Measurements from ENCODE around the gene TBL1XR1.

TBL1XR1 gene

DNA sequence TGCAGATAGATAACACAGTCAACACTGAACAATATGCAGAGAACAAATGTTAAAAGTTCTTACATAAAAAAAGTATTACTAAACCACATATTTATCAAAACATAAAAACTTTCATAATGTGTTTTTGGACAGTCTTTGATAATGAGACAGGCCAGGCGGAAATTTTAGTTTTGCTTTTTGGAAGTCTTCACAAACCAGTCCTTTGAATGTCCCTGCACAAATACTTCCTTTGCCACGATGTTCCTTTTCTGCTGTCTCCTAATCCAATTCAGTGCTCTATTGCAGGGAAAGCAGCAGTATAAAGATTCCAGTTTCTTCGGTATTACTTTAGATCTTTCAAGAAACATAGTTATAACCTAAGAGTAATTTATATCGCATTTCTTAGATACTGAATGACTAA, 135.9 kb downstream of the TBL1XR1 start:
- Histone ChIP-seq H3K27me3 (replicated peaks) (no peaks in the 10 kb centered on the region), H3K27ac (no peak overlapping the region), H3K4me3 (ENCODE audit: low read depth, low read length) (no peak overlapping the region), H3K36me3 (replicated peaks) (no peaks in the 10 kb centered on the region)
- in situ Hi-C loops (cut with HindIII; ENCODE audit: low pct_ligation_motif_present, low sequenced_read_pairs), result no loop called here
- TF ChIP-seq, protein P1, sequence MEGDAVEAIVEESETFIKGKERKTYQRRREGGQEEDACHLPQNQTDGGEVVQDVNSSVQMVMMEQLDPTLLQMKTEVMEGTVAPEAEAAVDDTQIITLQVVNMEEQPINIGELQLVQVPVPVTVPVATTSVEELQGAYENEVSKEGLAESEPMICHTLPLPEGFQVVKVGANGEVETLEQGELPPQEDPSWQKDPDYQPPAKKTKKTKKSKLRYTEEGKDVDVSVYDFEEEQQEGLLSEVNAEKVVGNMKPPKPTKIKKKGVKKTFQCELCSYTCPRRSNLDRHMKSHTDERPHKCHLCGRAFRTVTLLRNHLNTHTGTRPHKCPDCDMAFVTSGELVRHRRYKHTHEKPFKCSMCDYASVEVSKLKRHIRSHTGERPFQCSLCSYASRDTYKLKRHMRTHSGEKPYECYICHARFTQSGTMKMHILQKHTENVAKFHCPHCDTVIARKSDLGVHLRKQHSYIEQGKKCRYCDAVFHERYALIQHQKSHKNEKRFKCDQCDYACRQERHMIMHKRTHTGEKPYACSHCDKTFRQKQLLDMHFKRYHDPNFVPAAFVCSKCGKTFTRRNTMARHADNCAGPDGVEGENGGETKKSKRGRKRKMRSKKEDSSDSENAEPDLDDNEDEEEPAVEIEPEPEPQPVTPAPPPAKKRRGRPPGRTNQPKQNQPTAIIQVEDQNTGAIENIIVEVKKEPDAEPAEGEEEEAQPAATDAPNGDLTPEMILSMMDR (IDR thresholded peaks at IDR 0.05; ENCODE audit: low read depth, low read length, missing control alignments), result no peak
- no peak for DNase-seq

DNA sequence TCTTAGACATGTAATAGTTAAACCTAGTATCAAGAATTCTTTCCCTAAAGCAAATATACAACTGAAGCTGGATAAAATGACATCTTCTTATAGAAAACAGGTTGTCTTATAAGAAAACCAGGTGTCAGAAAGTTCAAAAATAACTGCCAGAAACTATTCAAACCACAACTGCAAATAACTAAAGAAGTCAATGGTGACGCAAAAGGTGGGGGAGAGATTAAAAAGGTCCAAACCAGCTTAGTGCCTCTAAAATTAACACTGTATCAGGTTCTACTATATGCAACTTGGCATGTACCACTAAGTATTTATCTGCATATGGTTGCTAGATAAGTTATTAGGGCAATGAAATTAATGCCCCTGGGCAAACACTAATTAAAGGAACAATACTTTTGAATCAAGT, 136.8 kb downstream of the TBL1XR1 start:
- TF ChIP-seq, protein P1 (IDR thresholded peaks at IDR 0.05; ENCODE audit: low read depth, low read length, missing control alignments), result no peak
- no peak overlapping the region for H3K4me3 ChIP-seq (ENCODE audit: low read depth, low read length)
- no peaks in the 10 kb centered on the region for H3K36me3 ChIP-seq (replicated peaks)
- in situ Hi-C loops (cut with HindIII; ENCODE audit: low pct_ligation_motif_present, low sequenced_read_pairs), result no loop called here
- H3K27ac ChIP-seq, result no peak overlapping the region
- H3K27me3 ChIP-seq (replicated peaks), result no peaks in the 10 kb centered on the region
- DNase-seq, result no peak

DNA sequence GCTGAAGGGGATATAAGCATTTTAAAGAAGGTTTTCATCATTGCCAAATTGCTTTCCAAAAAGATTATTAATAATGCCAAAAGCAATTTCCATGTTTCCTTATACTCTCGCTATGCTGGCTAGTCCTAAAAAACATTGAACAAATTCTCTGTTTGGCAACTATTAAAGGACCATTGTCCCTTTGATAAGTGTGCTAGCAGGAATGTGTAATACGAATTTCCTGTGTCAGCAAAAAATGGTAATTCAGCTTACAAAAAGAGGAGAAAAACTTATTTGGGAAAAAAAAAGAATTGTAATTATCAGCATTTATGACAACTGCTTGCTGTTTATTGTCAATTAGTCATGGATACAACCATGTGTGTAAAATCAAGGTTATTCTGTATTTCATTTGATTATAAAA, 138.6 kb downstream of the TBL1XR1 start:
- TF ChIP-seq, protein P1 (IDR thresholded peaks at IDR 0.05; ENCODE audit: low read depth, low read length, missing control alignments), result no peak
- in situ Hi-C loops (cut with HindIII; ENCODE audit: low pct_ligation_motif_present, low sequenced_read_pairs), result no loop called here
- DNase-seq, result no peak
- Histone ChIP-seq H3K36me3 (replicated peaks) (peaks cover 1% of the 10 kb centered on the region), H3K4me3 (ENCODE audit: low read depth, low read length) (no peak overlapping the region), H3K27me3 (replicated peaks) (no peaks in the 10 kb centered on the region), H3K27ac (no peak overlapping the region)

DNA sequence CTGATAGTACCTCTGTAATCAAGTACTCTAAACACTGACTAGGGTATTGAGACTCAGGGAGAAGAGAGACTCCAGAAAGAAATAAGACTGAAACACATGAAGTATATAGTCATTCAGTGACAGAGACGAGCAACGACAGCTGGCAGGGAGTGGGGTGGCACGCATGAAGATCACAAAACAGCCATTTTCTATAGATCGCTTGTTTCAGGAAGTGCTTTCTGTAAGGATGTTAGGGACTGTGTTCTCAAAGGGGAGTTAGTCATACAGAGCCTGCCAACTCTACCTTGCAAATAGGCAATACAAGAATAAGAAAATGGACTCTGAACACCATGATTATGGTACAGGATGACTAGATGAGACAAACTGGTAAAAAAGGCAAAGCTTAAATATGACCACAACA, 139.5 kb downstream of the TBL1XR1 start:
- no peak overlapping the region for H3K27ac ChIP-seq
- in situ Hi-C loops (cut with HindIII; ENCODE audit: low pct_ligation_motif_present, low sequenced_read_pairs), result no loop called here

DNA sequence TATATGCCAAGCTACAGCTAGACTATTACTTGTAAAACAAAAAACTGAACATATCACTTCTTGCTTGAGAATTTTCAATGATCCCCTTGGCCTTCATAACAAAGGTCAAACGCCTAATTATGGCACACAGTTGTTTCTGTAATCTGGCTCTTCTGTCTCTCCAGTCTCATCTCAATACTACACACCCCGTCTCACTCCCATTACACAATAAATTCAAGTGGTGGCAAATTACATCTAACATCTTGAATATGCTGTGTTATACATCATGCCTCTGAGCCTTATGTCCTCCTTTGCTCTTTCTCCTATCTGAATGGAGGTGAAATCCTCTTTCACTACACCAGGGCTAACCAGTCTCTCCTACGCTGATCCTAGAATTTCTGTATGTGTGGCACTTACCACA, 140.4 kb downstream of the TBL1XR1 start:
- in situ Hi-C loops (cut with HindIII; ENCODE audit: low pct_ligation_motif_present, low sequenced_read_pairs), result no loop called here
- Histone ChIP-seq H3K27me3 (replicated peaks) (no peaks in the 10 kb centered on the region), H3K4me3 (ENCODE audit: low read depth, low read length) (no peak overlapping the region), H3K27ac (no peak overlapping the region), H3K36me3 (replicated peaks) (peaks cover 6% of the 10 kb centered on the region)
- TF ChIP-seq, protein P1 (IDR thresholded peaks at IDR 0.05; ENCODE audit: low read depth, low read length, missing control alignments), result no peak
- DNase-seq, result no peak

More for the DNA sequence above, 139.5 kb downstream of the TBL1XR1 start:
- TF ChIP-seq, protein P1 (IDR thresholded peaks at IDR 0.05; ENCODE audit: low read depth, low read length, missing control alignments), result no peak
- H3K36me3 ChIP-seq (replicated peaks), result peaks cover 6% of the 10 kb centered on the region
- no peak for DNase-seq
- no peak overlapping the region for H3K4me3 ChIP-seq (ENCODE audit: low read depth, low read length)
- no peaks in the 10 kb centered on the region for H3K27me3 ChIP-seq (replicated peaks)

Measured in brain microvascular endothelial cell (primary cell).